Mucosa of rectum (tissue), 2 donors: Measurements from ENCODE around the gene NSUN3.

ENCODE experiments used
- H3K27ac ChIP-seq, 2 donors: one replicate each; pipeline ENCODE4 v1.7.0; 2013; ENCODE audit warnings: inconsistent platforms in 2 of 2, low read depth in 2 of 2, low read length in 2 of 2
- H3K27me3 ChIP-seq, 2 donors: one replicate each; pipeline ENCODE4 v1.7.0; 2013; ENCODE audit warnings: low read length in 2 of 2; ENCODE audit not compliant: control insufficient read depth in 2 of 2, insufficient read depth in 2 of 2
- H3K36me3 ChIP-seq, 2 donors: one replicate each; pipeline ENCODE4 v1.7.0; 2013; ENCODE audit warnings: low read length in 2 of 2; ENCODE audit not compliant: control insufficient read depth in 2 of 2, insufficient read depth in 2 of 2
- H3K4me1 ChIP-seq, 2 donors: one replicate each; pipeline ENCODE4 v1.7.0; 2013; ENCODE audit warnings: low read length in 2 of 2, mild to moderate bottlenecking in 1 of 2; ENCODE audit not compliant: control insufficient read depth in 2 of 2, insufficient read depth in 2 of 2
- H3K4me3 ChIP-seq, 2 donors: one replicate each; pipeline ENCODE4 v1.7.0; 2013; ENCODE audit warnings: low read length in 2 of 2
- H3K9ac ChIP-seq, 2 donors: one replicate each; pipeline ENCODE4 v1.7.0; 2013; ENCODE audit warnings: low read length in 2 of 2, low read depth in 1 of 2, mild to moderate bottlenecking in 1 of 2
- H3K9me3 ChIP-seq, 2 donors: one replicate each; pipeline ENCODE4 v1.7.0; 2013; ENCODE audit warnings: low read length in 2 of 2; ENCODE audit not compliant: control insufficient read depth in 2 of 2
- donor health status: healthy.
- donor health status: Normal muscosa, but diverticular disease.

The NSUN3 gene

DNA sequence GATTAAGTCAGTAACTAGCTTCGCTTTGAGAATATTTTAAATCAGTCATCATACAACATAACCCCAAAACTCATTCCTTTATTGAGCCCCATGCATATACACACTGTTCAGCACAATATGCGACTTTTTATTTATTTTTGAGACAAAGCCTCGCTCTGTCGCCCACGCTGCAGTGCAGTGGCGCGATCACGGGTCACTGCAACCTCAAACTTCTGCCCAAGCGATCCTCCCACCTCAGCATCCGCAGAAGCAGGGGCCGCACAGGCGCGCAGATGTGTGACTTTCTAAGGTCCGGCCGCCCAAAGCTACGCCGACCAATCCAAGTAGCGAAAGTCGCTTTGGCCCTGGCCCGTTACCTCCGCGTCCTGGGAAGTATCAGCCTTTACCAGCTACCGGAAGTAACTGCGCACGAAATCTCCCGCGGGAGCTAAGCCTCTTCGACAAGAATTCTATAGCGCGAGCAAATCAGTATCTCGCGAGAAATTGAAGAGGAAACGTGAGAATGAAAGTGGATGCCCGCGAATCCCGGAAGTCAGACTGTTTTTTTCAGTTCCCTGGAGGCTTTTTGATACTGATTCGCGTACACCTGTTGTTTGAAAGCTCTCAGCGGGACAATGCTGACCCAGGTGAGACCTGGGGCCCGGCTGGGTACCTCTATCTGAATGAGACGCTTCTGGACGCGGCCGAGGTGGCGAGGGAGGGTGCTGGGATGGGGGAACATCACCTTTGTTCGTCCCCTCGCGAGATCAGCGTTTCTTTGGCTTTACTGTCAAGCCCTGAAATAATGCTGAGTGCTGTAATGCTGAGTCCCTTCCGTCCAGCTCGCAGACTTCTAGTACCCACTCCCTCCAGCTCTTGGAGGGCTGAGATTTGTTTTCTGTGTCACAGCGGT lies at the start of gene NSUN3, which contains the start of gene DHFR2:
Gene NSUN3, plus strand, starts transcription at position 549 of the 892 bp plus-strand sequence. Its CDS starts 66 bp downstream, at position 615.
Gene DHFR2, minus strand, starts transcription at position 404 of the 892 bp plus-strand sequence. CDS start 1,405 bp downstream, outside the sequence.
- Histone ChIP-seq H3K27ac (peak within 1 kb of the TSS; percentile 90 to 95), H3K27me3 (no peaks in the 10 kb centered on the region), H3K4me1 (peaks cover 11 to 21% of the 10 kb centered on the region in 2 donors), H3K9ac (peak within 1 kb of the TSS; percentile 78 to 92), H3K4me3 (peak within 1 kb of the TSS; percentile 85 to 96), H3K9me3 (no peaks in the 10 kb centered on the region), H3K36me3 (peaks cover 9 to 19% of the 10 kb centered on the region in 2 donors)

DNA sequence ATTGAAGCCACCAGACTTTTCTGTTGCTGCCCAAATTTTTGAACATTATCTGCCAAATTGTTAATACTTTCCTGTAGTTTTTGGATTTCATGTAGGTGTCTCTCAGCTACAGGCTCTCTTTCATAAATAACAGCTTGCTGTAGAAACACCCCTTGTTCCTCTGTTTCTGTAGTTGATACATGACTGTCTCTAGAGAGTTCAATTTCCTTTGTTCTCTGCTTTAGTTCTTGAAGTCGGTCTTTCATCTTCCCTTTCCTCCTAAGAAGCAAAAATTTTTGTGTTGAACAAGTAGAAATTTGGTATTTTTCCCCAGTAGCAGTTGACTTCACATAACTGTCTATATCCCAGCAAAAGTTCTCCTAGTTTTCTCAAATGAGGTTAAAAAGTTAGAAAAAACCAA lies 47.8 kb upstream of the NSUN3 start:
- H3K27ac ChIP-seq, result no peak overlapping the region
- H3K36me3 ChIP-seq, result peaks cover 0 to 8% of the 10 kb centered on the region in 2 donors
- H3K9me3 ChIP-seq, result no peaks in the 10 kb centered on the region
- H3K9ac ChIP-seq, result no peak overlapping the region
- no peak overlapping the region for H3K4me3 ChIP-seq
- no peaks in the 10 kb centered on the region for H3K27me3 ChIP-seq
- no peaks in the 10 kb centered on the region for H3K4me1 ChIP-seq

DNA sequence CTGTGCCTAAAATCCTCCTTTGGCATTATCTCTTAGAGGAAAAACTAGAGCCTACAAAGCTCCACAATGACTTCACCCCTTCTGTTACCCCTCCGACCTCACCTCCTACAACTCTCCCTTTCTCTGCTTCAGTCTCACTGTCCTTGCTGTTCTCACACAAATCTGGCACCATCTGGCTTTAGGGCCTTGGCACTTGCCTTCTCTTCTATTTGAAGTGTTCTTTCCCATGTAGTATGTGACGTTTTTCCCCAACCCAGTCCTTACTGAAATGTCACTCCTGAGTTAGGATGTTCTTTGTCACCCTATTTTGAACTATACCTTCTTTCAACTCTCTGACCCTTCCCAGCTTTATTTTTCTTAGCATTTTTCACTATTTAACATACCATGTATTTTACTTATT lies 43.2 kb upstream of the NSUN3 start:
- Histone ChIP-seq H3K36me3 (peaks cover 0 to 4% of the 10 kb centered on the region in 2 donors), H3K4me1 (peaks cover 0 to 10% of the 10 kb centered on the region in 2 donors), H3K9me3 (no peaks in the 10 kb centered on the region), H3K4me3 (no peak overlapping the region), H3K27me3 (no peaks in the 10 kb centered on the region), H3K27ac (no peak overlapping the region), H3K9ac (no peak overlapping the region)

DNA sequence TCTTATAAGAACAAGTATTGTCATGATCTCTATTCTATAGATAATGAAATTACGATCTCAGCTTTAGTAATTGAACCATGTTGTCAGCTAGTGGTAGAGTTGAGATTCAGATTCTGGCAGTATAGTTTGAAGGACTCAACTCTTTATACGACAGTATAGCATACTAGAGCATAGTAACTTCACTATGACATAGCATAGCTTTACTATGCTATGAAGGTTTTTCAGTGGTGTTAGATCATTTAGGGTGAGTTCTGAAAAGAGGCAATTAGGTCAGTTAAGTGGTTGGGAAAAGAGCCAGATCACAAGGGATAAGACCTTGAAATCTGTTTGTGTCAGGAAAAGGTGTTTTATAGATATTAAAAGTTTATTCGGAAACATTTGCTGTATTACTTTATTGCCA lies 42.6 kb upstream of the NSUN3 start:
- no peaks in the 10 kb centered on the region for H3K9me3 ChIP-seq
- no peak overlapping the region for H3K27ac ChIP-seq
- no peaks in the 10 kb centered on the region for H3K27me3 ChIP-seq
- H3K4me1 ChIP-seq, result peaks cover 0 to 10% of the 10 kb centered on the region in 2 donors
- peaks cover 0 to 4% of the 10 kb centered on the region in 2 donors for H3K36me3 ChIP-seq
- H3K4me3 ChIP-seq, result no peak overlapping the region
- H3K9ac ChIP-seq, result no peak overlapping the region

DNA sequence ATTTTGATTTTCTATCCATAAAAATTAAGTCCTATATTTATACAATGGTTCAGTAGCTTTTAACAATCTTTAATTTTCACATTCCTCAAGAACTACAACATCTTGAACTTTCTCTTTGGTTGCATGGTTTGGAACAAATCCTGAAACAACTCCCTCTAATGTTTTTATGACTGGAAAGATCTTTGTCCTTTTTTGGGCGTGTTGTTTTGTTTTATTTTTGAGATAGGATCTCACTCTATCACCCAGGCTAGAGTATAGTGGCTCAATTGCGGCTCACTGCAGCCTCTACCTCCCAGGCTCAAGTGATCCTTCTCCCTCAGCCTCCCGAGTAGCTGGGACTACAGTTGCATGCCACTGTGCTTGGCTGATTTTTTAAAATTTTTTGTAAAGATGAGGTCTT lies 38.5 kb upstream of the NSUN3 start:
- H3K4me3 ChIP-seq, result peak overlapping the region; percentile 49 to 59
- H3K27me3 ChIP-seq, result no peaks in the 10 kb centered on the region
- H3K27ac ChIP-seq, result peak overlapping the region; percentile 53 to 94
- H3K36me3 ChIP-seq, result no peaks in the 10 kb centered on the region
- H3K9ac ChIP-seq, result peak overlapping the region in 1 of 2 donors; percentile 28
- no peaks in the 10 kb centered on the region for H3K9me3 ChIP-seq
- peaks cover 0 to 10% of the 10 kb centered on the region in 2 donors for H3K4me1 ChIP-seq

DNA sequence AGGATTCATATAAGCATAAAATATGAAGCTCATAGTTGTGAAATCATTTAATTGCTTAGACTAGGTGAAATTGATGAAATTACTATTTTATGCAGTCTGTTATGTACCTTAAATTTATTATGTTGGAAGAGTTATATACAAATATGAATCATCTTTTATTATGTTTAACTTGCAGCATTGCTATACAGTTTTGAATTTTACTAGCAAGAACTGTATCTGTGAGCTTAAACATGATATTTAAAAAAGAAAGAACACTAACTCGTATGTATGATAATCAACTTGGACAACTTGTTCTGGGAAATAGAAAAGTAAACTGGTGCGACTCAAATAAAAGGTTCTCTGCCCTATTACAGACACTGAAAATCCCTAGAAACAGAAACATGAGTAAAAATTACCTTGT lies 36.2 kb upstream of the NSUN3 start:
- no peaks in the 10 kb centered on the region for H3K9me3 ChIP-seq
- no peaks in the 10 kb centered on the region for H3K27me3 ChIP-seq
- peaks cover 0 to 8% of the 10 kb centered on the region in 2 donors for H3K4me1 ChIP-seq
- H3K27ac ChIP-seq, result peak overlapping the region; percentile 46 to 94
- H3K9ac ChIP-seq, result peak overlapping the region in 1 of 2 donors; percentile 81
- peak overlapping the region; percentile 73 to 74 for H3K4me3 ChIP-seq
- H3K36me3 ChIP-seq, result no peaks in the 10 kb centered on the region

DNA sequence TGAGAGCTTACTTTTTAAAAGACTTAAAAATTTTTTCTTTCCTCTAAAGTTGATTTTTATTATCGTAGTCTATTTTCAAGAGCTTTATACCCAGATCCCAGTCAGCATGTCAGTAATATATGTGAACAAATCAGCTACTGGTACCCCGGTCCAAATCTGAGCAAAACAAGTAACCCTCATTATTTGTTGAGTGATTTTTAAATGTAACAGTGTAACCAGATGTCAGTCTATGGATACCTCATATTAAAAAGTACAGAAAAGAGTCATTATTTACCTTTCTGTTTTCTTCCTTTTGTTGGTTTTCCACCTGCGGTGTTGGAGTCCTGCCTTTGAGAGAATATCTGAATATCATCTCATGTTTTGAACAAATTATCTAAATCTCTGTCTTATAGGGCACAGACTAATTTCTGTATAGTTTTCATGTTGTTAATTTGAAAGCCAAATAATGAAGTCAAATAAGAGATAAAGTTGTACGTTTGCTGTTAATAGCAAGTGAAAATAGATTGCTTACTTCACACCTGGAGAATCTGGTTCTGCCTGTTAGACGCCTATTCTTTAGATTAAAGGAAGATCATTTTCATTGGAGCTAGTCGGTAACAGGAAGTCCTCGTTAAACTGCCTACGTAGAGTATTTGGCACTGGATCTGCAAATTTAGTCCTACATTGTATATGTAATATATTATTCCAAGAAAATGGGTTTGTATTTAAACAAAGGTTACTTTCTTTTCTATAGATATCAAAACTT lies 34.6 kb upstream of the NSUN3 start, which contains the start of gene STX19:
Gene STX19, minus strand, starts transcription at position 505 of the 745 bp plus-strand sequence. CDS start 13,328 bp downstream, outside the sequence.
- Histone ChIP-seq H3K4me3 (peak within 1 kb of the TSS; percentile 73 to 74), H3K36me3 (no peaks in the 10 kb centered on the region)

DNA sequence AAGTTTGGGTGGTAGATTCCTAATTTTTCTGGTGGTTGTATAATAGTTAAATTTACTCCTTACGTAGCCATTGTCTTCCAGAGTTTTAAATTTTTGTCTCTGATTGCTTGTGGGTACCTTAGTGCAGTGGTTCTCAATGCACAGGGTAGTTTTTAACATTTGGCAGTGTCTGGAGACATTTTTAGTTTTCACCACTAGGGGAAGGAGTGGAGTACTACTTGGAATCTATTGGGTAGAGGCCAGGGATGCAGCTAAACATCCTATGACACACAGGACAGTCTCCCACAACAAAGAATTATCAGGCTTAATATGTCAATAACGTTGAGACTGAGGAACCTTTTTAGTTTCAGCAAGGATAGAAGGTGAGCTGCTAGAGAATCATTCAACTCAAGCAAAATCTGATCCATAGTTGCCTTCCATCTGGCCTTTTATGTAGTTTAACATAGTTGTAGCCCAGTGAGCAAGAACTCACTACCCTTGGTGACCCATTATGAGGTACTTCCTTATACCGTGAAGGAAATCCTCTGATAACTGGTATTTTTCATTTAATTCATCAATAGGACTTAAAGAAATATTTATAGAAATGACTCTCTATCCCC lies 25.9 kb upstream of the NSUN3 start:
- no peak overlapping the region for H3K9ac ChIP-seq
- no peaks in the 10 kb centered on the region for H3K9me3 ChIP-seq
- H3K27ac ChIP-seq, result no peak overlapping the region
- H3K27me3 ChIP-seq, result no peaks in the 10 kb centered on the region
- no peaks in the 10 kb centered on the region for H3K36me3 ChIP-seq
- no peak overlapping the region for H3K4me3 ChIP-seq
- no peaks in the 10 kb centered on the region for H3K4me1 ChIP-seq

More for the DNA sequence above, 34.6 kb upstream of the NSUN3 start, which contains the start of gene STX19:
- Histone ChIP-seq H3K4me1 (peaks cover 0 to 8% of the 10 kb centered on the region in 2 donors), H3K27ac (peak within 1 kb of the TSS; percentile 77 to 94), H3K9me3 (no peaks in the 10 kb centered on the region), H3K9ac (peak within 1 kb of the TSS; percentile 66 to 81), H3K27me3 (no peaks in the 10 kb centered on the region)

DNA sequence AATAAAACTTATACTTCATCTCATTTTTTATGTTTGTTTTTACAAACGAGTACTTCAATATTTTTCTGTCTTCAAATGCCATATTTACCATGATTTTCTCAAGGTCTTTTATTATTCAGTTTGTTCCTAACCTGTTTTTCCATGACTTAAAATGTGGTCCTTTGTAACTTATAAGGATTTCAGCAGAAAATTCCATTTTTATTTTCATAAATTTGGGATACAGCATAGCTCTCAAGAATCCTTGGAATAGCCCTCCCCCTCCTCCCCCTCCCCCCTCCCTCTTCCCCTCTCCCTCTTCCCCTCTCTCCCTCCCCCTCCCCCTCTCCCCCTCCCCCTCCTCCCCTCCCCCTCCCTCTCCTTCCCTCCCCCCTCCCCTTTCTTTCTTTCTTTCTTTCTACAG lies 19.6 kb upstream of the NSUN3 start:
- no peaks in the 10 kb centered on the region for H3K27me3 ChIP-seq
- no peaks in the 10 kb centered on the region for H3K36me3 ChIP-seq
- H3K27ac ChIP-seq, result no peak overlapping the region
- H3K4me1 ChIP-seq, result no peaks in the 10 kb centered on the region
- no peak overlapping the region for H3K4me3 ChIP-seq
- H3K9me3 ChIP-seq, result no peaks in the 10 kb centered on the region
- no peak overlapping the region for H3K9ac ChIP-seq
